Measurements from ENCODE around the gene FOXD2. TPM values are rescaled to one million over a fixed set of nuclear protein-coding genes. Genes with fewer than 3 reads are reported as not detected.
"Not testable (repeated sequence)": the region's sequence is repeated elsewhere in the genome, so short reads cannot be mapped to it uniquely, and the experiment has no call there.

The FOXD2 gene
- total and polyA plus RNA-seq, 2 donors (not counting 1 experiment from before 2014, with no cell fraction given), result 0.19 to 0.83 TPM

DNA sequence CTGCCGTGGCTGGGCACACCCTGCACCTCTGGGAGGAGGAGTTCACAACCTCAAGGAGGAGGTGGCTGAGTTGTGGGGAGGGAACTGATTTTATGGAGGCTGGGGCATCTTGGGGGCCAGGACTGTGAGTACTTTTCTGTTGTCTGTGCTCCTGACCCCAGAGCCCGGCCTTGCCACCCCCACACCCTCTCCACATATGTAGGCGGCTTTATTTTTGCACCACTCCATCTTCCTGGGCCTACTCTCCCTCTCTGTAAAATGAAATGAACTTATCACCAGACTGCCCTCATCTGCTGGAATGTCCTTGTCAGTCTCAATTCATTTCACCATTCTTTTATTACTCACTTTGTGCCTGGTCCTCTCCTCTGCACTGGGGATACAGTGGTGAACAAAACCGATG is 12.8 kb downstream of the FOXD2 start:
- no peak overlapping the region for H3K9ac ChIP-seq (ENCODE audit: insufficient read depth, low read length)
- H4K20me1 ChIP-seq (ENCODE audit: control insufficient read depth, extremely low read depth, insufficient read depth, low read length), result no peaks in the 10 kb centered on the region
- H3K36me3 ChIP-seq (ENCODE audit: control insufficient read depth, insufficient read depth, low read length), result no peaks in the 10 kb centered on the region
- H3K4me1 ChIP-seq (ENCODE audit: control insufficient read depth, extremely low read depth, insufficient read depth, low read length), result no peaks in the 10 kb centered on the region
- TF ChIP-seq, protein P1, sequence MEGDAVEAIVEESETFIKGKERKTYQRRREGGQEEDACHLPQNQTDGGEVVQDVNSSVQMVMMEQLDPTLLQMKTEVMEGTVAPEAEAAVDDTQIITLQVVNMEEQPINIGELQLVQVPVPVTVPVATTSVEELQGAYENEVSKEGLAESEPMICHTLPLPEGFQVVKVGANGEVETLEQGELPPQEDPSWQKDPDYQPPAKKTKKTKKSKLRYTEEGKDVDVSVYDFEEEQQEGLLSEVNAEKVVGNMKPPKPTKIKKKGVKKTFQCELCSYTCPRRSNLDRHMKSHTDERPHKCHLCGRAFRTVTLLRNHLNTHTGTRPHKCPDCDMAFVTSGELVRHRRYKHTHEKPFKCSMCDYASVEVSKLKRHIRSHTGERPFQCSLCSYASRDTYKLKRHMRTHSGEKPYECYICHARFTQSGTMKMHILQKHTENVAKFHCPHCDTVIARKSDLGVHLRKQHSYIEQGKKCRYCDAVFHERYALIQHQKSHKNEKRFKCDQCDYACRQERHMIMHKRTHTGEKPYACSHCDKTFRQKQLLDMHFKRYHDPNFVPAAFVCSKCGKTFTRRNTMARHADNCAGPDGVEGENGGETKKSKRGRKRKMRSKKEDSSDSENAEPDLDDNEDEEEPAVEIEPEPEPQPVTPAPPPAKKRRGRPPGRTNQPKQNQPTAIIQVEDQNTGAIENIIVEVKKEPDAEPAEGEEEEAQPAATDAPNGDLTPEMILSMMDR (conservative IDR thresholded peaks at IDR 0.05 in 1 of 2, IDR thresholded peaks at IDR 0.05 in 1 of 2; ENCODE audit: low read depth in 1 of 2, low read length in 2 of 2), result no peak
- H3K27ac ChIP-seq (ENCODE audit: insufficient read depth, low read length), result no peak overlapping the region
- no peak overlapping the region for H3K4me3 ChIP-seq (replicated peaks in 1 of 4; ENCODE audit: control extremely low read depth in 1 of 4, insufficient read depth in 1 of 4, low read depth in 3 of 4, low read length in 4 of 4)
- no peak overlapping the region for H2AFZ ChIP-seq (ENCODE audit: low read length)
- H3K27me3 ChIP-seq (ENCODE audit: control insufficient read depth, insufficient read depth, low read length), result peaks cover 28% of the 10 kb centered on the region
- no peak for DNase-seq (ENCODE audit: low read depth in 2 of 2)
- no peak overlapping the region for H3K4me2 ChIP-seq (ENCODE audit: extremely low read depth, insufficient read depth, low read length)
- H3K9me3 ChIP-seq (ENCODE audit: control insufficient read depth, insufficient read depth, low read depth, low read length), result no peaks in the 10 kb centered on the region
- no peaks in the 10 kb centered on the region for H3K79me2 ChIP-seq (ENCODE audit: control insufficient read depth, insufficient read depth, low read length)

DNA sequence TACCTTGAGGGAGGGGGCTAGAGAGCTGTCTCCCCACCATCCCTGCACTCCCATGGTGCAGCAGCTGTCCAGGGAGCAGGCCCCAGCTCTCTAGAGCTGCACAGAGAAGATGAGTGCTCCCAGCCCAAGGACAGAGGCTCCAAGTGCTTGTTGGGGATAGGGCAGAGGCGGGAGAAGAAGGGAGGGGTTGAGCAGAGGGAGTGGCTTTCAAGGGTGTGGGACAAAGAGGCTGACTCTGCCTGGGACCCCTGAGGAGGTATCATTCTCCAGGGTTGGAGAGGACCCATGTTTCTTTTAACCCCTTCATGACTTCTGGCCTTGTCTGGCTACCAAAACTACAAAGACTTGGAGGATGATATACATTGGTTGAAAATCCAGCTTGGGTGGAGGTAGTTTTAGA is 14.6 kb downstream of the FOXD2 start:
- no peak overlapping the region for H3K9ac ChIP-seq (ENCODE audit: insufficient read depth, low read length)
- H2AFZ ChIP-seq (ENCODE audit: low read length), result no peak overlapping the region
- no peak overlapping the region for H3K4me3 ChIP-seq (replicated peaks in 1 of 4; ENCODE audit: control extremely low read depth in 1 of 4, insufficient read depth in 1 of 4, low read depth in 3 of 4, low read length in 4 of 4)
- TF ChIP-seq, protein P1 (conservative IDR thresholded peaks at IDR 0.05 in 1 of 2, IDR thresholded peaks at IDR 0.05 in 1 of 2; ENCODE audit: low read depth in 1 of 2, low read length in 2 of 2), result no peak
- TF ChIP-seq EZH2 (IDR thresholded peaks at IDR 0.05; ENCODE audit: low read length, missing control alignments), result no peak
- peaks cover 13% of the 10 kb centered on the region for H3K27me3 ChIP-seq (ENCODE audit: control insufficient read depth, insufficient read depth, low read length)
- no peaks in the 10 kb centered on the region for H3K79me2 ChIP-seq (ENCODE audit: control insufficient read depth, insufficient read depth, low read length)
- H4K20me1 ChIP-seq (ENCODE audit: control insufficient read depth, extremely low read depth, insufficient read depth, low read length), result no peaks in the 10 kb centered on the region
- no peaks in the 10 kb centered on the region for H3K9me3 ChIP-seq (ENCODE audit: control insufficient read depth, insufficient read depth, low read depth, low read length)
- H3K4me1 ChIP-seq (ENCODE audit: control insufficient read depth, extremely low read depth, insufficient read depth, low read length), result no peaks in the 10 kb centered on the region
- H3K27ac ChIP-seq (ENCODE audit: insufficient read depth, low read length), result no peak overlapping the region
- H3K4me2 ChIP-seq (ENCODE audit: extremely low read depth, insufficient read depth, low read length), result no peak overlapping the region
- DNase-seq (ENCODE audit: low read depth in 2 of 2), result no peak
- H3K36me3 ChIP-seq (ENCODE audit: control insufficient read depth, insufficient read depth, low read length), result no peaks in the 10 kb centered on the region

DNA sequence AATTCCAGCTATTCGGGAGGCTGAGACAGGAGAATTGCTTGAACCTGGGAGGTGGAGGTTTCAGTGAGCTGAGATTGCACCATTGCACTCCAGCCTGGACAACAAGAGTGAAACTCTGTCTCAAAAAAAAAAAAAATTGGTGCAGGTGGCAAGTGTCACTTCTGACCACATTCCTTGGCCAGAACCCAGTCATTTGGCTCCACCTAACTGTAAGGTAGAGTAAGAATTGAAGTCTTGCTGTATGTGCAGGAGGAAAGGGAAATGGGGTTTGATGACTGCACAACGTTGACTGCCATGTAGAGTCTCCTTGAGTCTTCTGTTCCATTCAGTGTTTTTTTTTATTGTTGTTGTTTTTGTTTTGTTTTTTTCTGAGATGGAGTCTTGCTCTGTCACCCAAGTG is 16.1 kb downstream of the FOXD2 start:
- not testable (repeated sequence) for H3K9me3 ChIP-seq (ENCODE audit: control insufficient read depth, insufficient read depth, low read depth, low read length); H3K79me2 ChIP-seq (ENCODE audit: control insufficient read depth, insufficient read depth, low read length); H3K4me1 ChIP-seq (ENCODE audit: control insufficient read depth, extremely low read depth, insufficient read depth, low read length); H3K27ac ChIP-seq (ENCODE audit: insufficient read depth, low read length); H4K20me1 ChIP-seq (ENCODE audit: control insufficient read depth, extremely low read depth, insufficient read depth, low read length); H3K4me3 ChIP-seq (replicated peaks in 1 of 4; ENCODE audit: control extremely low read depth in 1 of 4, insufficient read depth in 1 of 4, low read depth in 3 of 4, low read length in 4 of 4); DNase-seq (ENCODE audit: low read depth in 2 of 2); H3K4me2 ChIP-seq (ENCODE audit: extremely low read depth, insufficient read depth, low read length); H3K36me3 ChIP-seq (ENCODE audit: control insufficient read depth, insufficient read depth, low read length); H2AFZ ChIP-seq (ENCODE audit: low read length); H3K9ac ChIP-seq (ENCODE audit: insufficient read depth, low read length); H3K27me3 ChIP-seq (ENCODE audit: control insufficient read depth, insufficient read depth, low read length)
